Endodermal cell (in vitro differentiated cells): ENCODE measurements around the gene PTPN14. TPM values are rescaled to one million over a fixed set of nuclear protein-coding genes. Genes with fewer than 3 reads are reported as not detected.

Experiments
- DNase-seq: peaks from one replicate; pipeline ENCODE4 v3.0.0-alpha.2; 2017
- H3K27ac ChIP-seq: 2 replicates; pipeline ENCODE4 v1.5.1; 2013; ENCODE audit warnings: mild to moderate bottlenecking, low read depth, low read length, moderate library complexity
- H3K27me3 ChIP-seq: 2 replicates; pipeline ENCODE4 v1.6.1; 2013; ENCODE audit warnings: mild to moderate bottlenecking, low read length, moderate library complexity; ENCODE audit not compliant: insufficient read depth, control insufficient read depth, poor library complexity, severe bottlenecking
- H3K36me3 ChIP-seq: 2 replicates; pipeline ENCODE4 v1.7.0; 2013; ENCODE audit warnings: mild to moderate bottlenecking, low read length, moderate library complexity; ENCODE audit not compliant: control insufficient read depth, insufficient read depth
- H3K4me1 ChIP-seq: one replicate; pipeline ENCODE4 v1.7.0; 2013; ENCODE audit warnings: low read length; ENCODE audit not compliant: control insufficient read depth, insufficient read depth
- H3K4me3 ChIP-seq: 2 replicates; pipeline ENCODE4 v1.5.1; 2013; ENCODE audit warnings: mild to moderate bottlenecking, low read length, moderate library complexity
- H3K9ac ChIP-seq: 2 replicates; pipeline ENCODE4 v1.6.1; 2013; ENCODE audit warnings: mild to moderate bottlenecking, low read length, moderate library complexity; ENCODE audit not compliant: poor library complexity, severe bottlenecking; ENCODE audit errors: extremely low read depth
- H3K9me3 ChIP-seq: 2 replicates; pipeline ENCODE4 v1.6.1; 2013; ENCODE audit warnings: mild to moderate bottlenecking, low read length, moderate library complexity; ENCODE audit not compliant: control insufficient read depth
- H3K27ac Mint-ChIP-seq: 2 replicates; pipeline ENCODE4 v1.8.0; 2020; ENCODE audit warnings: mixed read lengths
- H3K27me3 Mint-ChIP-seq: 2 replicates; pipeline ENCODE4 v1.8.0; 2021; ENCODE audit warnings: mild to moderate bottlenecking, mixed read lengths; ENCODE audit not compliant: insufficient read depth
- H3K36me3 Mint-ChIP-seq: 2 replicates; pipeline ENCODE4 v1.8.0; 2020; ENCODE audit warnings: low read depth, mixed read lengths
- H3K4me1 Mint-ChIP-seq: 2 replicates; pipeline ENCODE4 v1.8.0; 2020; ENCODE audit warnings: mixed read lengths
- H3K4me3 Mint-ChIP-seq: 2 replicates; pipeline ENCODE4 v1.8.0; 2020; ENCODE audit warnings: mild to moderate bottlenecking, moderate library complexity, mixed read lengths
- H3K9me3 Mint-ChIP-seq: 2 replicates; pipeline ENCODE4 v1.8.0; 2020; ENCODE audit warnings: mild to moderate bottlenecking, mixed read lengths
- CTCF ChIP-seq: fragments of 200-600 bp; sonication (generic); conservative IDR thresholded peaks from 2 replicates; pipeline ENCODE4 v1.5.0; 2021; ENCODE audit warnings: antibody characterized with exemption, mild to moderate bottlenecking
- WGBS, 2 experiments: methylation state at CpG; one replicate each; pipeline versions ENCODE4 v1.1.5 to v1.1.7; 2013; ENCODE audit warnings: missing lambda C conversion rate in 2 of 2, mixed read lengths in 1 of 2; ENCODE audit not compliant: insufficient coverage in 1 of 2, insufficient read length in 1 of 2; 5-methylcytosine and 5-hydroxymethylcytosine counted together
- total RNA-seq, 2 donors: library from RNA; stranded (reverse); fragmentation: NEBNext Ultra II Directional in 1 of 2; extraction: Animal tissue kit (Norgen Biotek cat#: 25700) in 1 of 2; gene quantifications; 2 replicates in 1 of 2; 3 replicates in 1 of 2; pipeline ENCODE4 v1.2.1, GENCODE V29; 2021

Gene PTPN14
- total RNA-seq, 2 donors from 2014 or later = 72.6 to 93.2 TPM

GRCh38 chr1:214417545-214418210 lies 133.7 kb downstream of the PTPN14 start:
- peaks cover 53% of the 10 kb centered on the region for H3K4me1 Mint-ChIP-seq
- no peaks in the 10 kb centered on the region for H3K9me3 Mint-ChIP-seq
- WGBS, 2 experiments = 94 to 98% methylated on average over 5 to 9 of the region's 9 CpGs
- TF ChIP-seq CTCF = no peak
- H3K9me3 ChIP-seq = no peaks in the 10 kb centered on the region
- no peak overlapping the region for H3K27ac ChIP-seq
- H3K27ac Mint-ChIP-seq = peak overlapping the region; percentile 44
- H3K36me3 Mint-ChIP-seq = peaks cover 6% of the 10 kb centered on the region
- H3K27me3 Mint-ChIP-seq = no peaks in the 10 kb centered on the region
- peaks cover 6% of the 10 kb centered on the region for H3K36me3 ChIP-seq
- DNase-seq = no peak
- H3K4me1 ChIP-seq = peaks cover 23% of the 10 kb centered on the region
- H3K4me3 Mint-ChIP-seq = no peak overlapping the region
- no peaks in the 10 kb centered on the region for H3K27me3 ChIP-seq
- H3K4me3 ChIP-seq = no peak overlapping the region
- no peak overlapping the region for H3K9ac ChIP-seq

GRCh38 chr1:214416858-214417257 lies 134.5 kb downstream of the PTPN14 start:
- Mint-ChIP-seq H3K9me3 (no peaks in the 10 kb centered on the region), H3K4me3 (no peak overlapping the region), H3K4me1 (peaks cover 56% of the 10 kb centered on the region), H3K27ac (no peak overlapping the region), H3K27me3 (no peaks in the 10 kb centered on the region), H3K36me3 (peaks cover 3% of the 10 kb centered on the region)
- no peak overlapping the region for H3K4me3 ChIP-seq
- no peak for TF ChIP-seq CTCF
- no peak overlapping the region for H3K9ac ChIP-seq
- H3K36me3 ChIP-seq = peaks cover 9% of the 10 kb centered on the region
- peaks cover 23% of the 10 kb centered on the region for H3K4me1 ChIP-seq
- 95% methylated on average over 2 of the region's 2 CpGs; no CpG with 5 or more reads in 1 of the 2 experiments for WGBS, 2 experiments
- no peaks in the 10 kb centered on the region for H3K9me3 ChIP-seq
- no peak for DNase-seq
- no peak overlapping the region for H3K27ac ChIP-seq
- H3K27me3 ChIP-seq = no peaks in the 10 kb centered on the region

- peaks cover 4% of the 10 kb centered on the region for H3K36me3 Mint-ChIP-seq
- no peak overlapping the region for H3K27ac Mint-ChIP-seq
- Histone ChIP-seq H3K27ac (no peak overlapping the region), H3K9me3 (peaks cover under 1% of the 10 kb centered on the region), H3K9ac (no peak overlapping the region), H3K4me3 (no peak overlapping the region), H3K4me1 (peaks cover 23% of the 10 kb centered on the region), H3K27me3 (no peaks in the 10 kb centered on the region), H3K36me3 (peaks cover 13% of the 10 kb centered on the region)
- H3K9me3 Mint-ChIP-seq = no peaks in the 10 kb centered on the region
- H3K27me3 Mint-ChIP-seq = no peaks in the 10 kb centered on the region
- H3K4me1 Mint-ChIP-seq = peaks cover 56% of the 10 kb centered on the region
- no peak for DNase-seq
- TF ChIP-seq CTCF = no peak
- H3K4me3 Mint-ChIP-seq = no peak overlapping the region
- WGBS, 2 experiments = 91 to 93% methylated on average over 2 of the region's 2 CpGs
These were observed 135.0 kb downstream of the PTPN14 start for GRCh38 chr1:214416417-214416816.
